Endothelial cell of umbilical vein (primary cell): ENCODE measurements around the gene GGPS1. TPM values are rescaled to one million over a fixed set of nuclear protein-coding genes. Genes with fewer than 3 reads are reported as not detected.

Experiments
- BruUV-seq: library from RNA; stranded (reverse); fragments of 400-500 nt; replicated peaks from 2 replicates; lab custom pipeline; 2021; lab: Mats Ljungman, UMichigan
- CTCF ChIA-PET: fragments of 300-600, 350-600 bp; sonication (Branson Sonifier 250); formaldehyde crosslinking; loops from one replicate; lab custom pipeline; 2021; ENCODE audit warnings: antibody characterized with exemption, inconsistent platforms; lab: Charles Lee
- POLR2A ChIA-PET: fragments of 300-600, 350-600 bp; sonication (Branson Sonifier 250); formaldehyde crosslinking; loops from one replicate; lab custom pipeline; 2021; ENCODE audit warnings: antibody characterized with exemption, inconsistent platforms; lab: Charles Lee
- DNase-seq: peaks from one replicate; pipeline ENCODE4 v3.0.0-alpha.2; 2011; ENCODE audit warnings: low read depth, low spot score
- FAIRE-seq: peaks from 2 replicates; lab custom pipeline; 2011; peaks lifted over from hg19 to GRCh38; lab: Jason Lieb, UNC
- H2AFZ ChIP-seq: 2 replicates; pipeline ENCODE4 v1.6.0; 2012; ENCODE audit warnings: low read depth, low read length, control low read depth, inconsistent platforms
- H3K27ac ChIP-seq: 2 replicates; pipeline ENCODE4 v1.5.1; 2011; ENCODE audit warnings: low read depth, mild to moderate bottlenecking, control low read depth, low read length, moderate library complexity; ENCODE audit not compliant: insufficient read depth
- H3K27me3 ChIP-seq, 2 experiments: 2 replicates each; pipeline versions ENCODE4 v1.6.0 to v1.6.1; 2011; ENCODE audit warnings: low read length in 2 of 2, mixed read lengths in 1 of 2; ENCODE audit not compliant: control insufficient read depth in 2 of 2, insufficient read depth in 2 of 2
- H3K36me3 ChIP-seq, 2 experiments: 2 replicates in 1 of 2; 3 replicates in 1 of 2; pipeline ENCODE4 v1.5.1; 2011; ENCODE audit warnings: low read length in 2 of 2, mild to moderate bottlenecking in 1 of 2, moderate library complexity in 1 of 2; ENCODE audit not compliant: control insufficient read depth in 2 of 2, insufficient read depth in 2 of 2; ENCODE audit errors: extremely low read depth in 1 of 2
- H3K4me1 ChIP-seq: 3 replicates; pipeline ENCODE4 v1.5.1; 2011; ENCODE audit warnings: mild to moderate bottlenecking, low read length; ENCODE audit not compliant: control insufficient read depth, insufficient read depth; ENCODE audit errors: extremely low read depth
- H3K4me2 ChIP-seq: 2 replicates; pipeline ENCODE4 v1.6.1; 2011; ENCODE audit warnings: low read length, control low read depth, mixed read lengths; ENCODE audit not compliant: insufficient read depth
- H3K4me3 ChIP-seq, 3 experiments: fragments of 200-600 bp in 1 of 3; sonication (generic), shearing (Covaris generic) in 1 of 3; replicated peaks in 1 of 3; 2 replicates each; pipeline ENCODE4 v1.5.1; 2011 to 2016; ENCODE audit warnings: control low read depth in 3 of 3, low read length in 3 of 3, mild to moderate bottlenecking in 2 of 3, inconsistent platforms in 1 of 3, low read depth in 1 of 3, moderate library complexity in 1 of 3; ENCODE audit not compliant: insufficient read depth in 1 of 3
- H3K79me2 ChIP-seq: 2 replicates; pipeline ENCODE4 v1.6.0; 2012; ENCODE audit warnings: low read length, inconsistent platforms; ENCODE audit not compliant: control insufficient read depth, insufficient read depth
- H3K9ac ChIP-seq: replicated peaks from 2 replicates; pipeline ENCODE3; 2011; ENCODE audit warnings: low read length, control low read depth; ENCODE audit not compliant: insufficient read depth; ENCODE audit errors: extremely low read depth
- H3K9me1 ChIP-seq: replicated peaks from 3 replicates; pipeline ENCODE4 v1.6.0; 2011; ENCODE audit warnings: mild to moderate bottlenecking, low read length; ENCODE audit not compliant: control insufficient read depth, insufficient read depth; ENCODE audit errors: extremely low read depth
- H3K9me3 ChIP-seq: replicated peaks from 2 replicates; pipeline ENCODE4 v1.5.1; 2012; ENCODE audit warnings: low read length, inconsistent platforms; ENCODE audit not compliant: control insufficient read depth, insufficient read depth
- H4K20me1 ChIP-seq: replicated peaks from 2 replicates; pipeline ENCODE3; 2011; ENCODE audit warnings: mild to moderate bottlenecking, low read length; ENCODE audit not compliant: control insufficient read depth, insufficient read depth; ENCODE audit errors: extremely low read depth
- CTCF ChIP-seq, 2 donors: IDR thresholded peaks; 1 replicate in 1 of 2; 2 replicates in 1 of 2; pipeline ENCODE4 v1.5.1; 2011; ENCODE audit warnings: low read length in 2 of 2, mild to moderate bottlenecking in 2 of 2, moderate library complexity in 2 of 2, control low read depth in 1 of 2, inconsistent platforms in 1 of 2, low read depth in 1 of 2; ENCODE audit not compliant: insufficient read depth in 1 of 2; ENCODE audit errors: extremely low read depth in 1 of 2
- EZH2 ChIP-seq: IDR thresholded peaks from 2 replicates; pipeline ENCODE4 v1.6.1; 2012; ENCODE audit warnings: borderline replicate concordance, low read depth, mild to moderate bottlenecking, moderate library complexity, low read length, inconsistent platforms; ENCODE audit not compliant: severe bottlenecking
- GATA2 ChIP-seq: IDR thresholded peaks from 2 replicates; pipeline ENCODE4 v1.7.0; 2011; ENCODE audit warnings: low read depth, mild to moderate bottlenecking, moderate library complexity, mixed read lengths, low read length; ENCODE audit not compliant: insufficient read length, insufficient read depth
- JUN ChIP-seq: IDR thresholded peaks from 2 replicates; pipeline ENCODE4 v1.6.1; 2011; ENCODE audit warnings: borderline replicate concordance, low read depth; ENCODE audit not compliant: insufficient read length, insufficient read depth
- MYC ChIP-seq: IDR thresholded peaks from one replicate; pipeline ENCODE4 v1.6.1; 2011; ENCODE audit warnings: mild to moderate bottlenecking, low read depth, low read length
- POLR2A ChIP-seq: IDR thresholded peaks from 2 replicates; pipeline ENCODE4 v1.6.1; 2012; ENCODE audit warnings: low read depth, mild to moderate bottlenecking, control low read depth, low read length
- POLR2AphosphoS5 ChIP-seq: IDR thresholded peaks from 2 replicates; pipeline ENCODE4 v1.6.1; 2012; ENCODE audit warnings: low read depth, mild to moderate bottlenecking, control low read depth, low read length, moderate library complexity; ENCODE audit not compliant: insufficient read depth
- dilution Hi-C: fragments of 300-500 bp; cut with MboI; formaldehyde crosslinking; loops from one replicate; pipeline ENCODE4 v1.15.0; 2019; ENCODE audit warnings: low sequenced_read_pairs; ENCODE audit not compliant: extremely low pct_ligation_motif_present
- intact Hi-C: fragments of 100-400 bp; cut with micrococcal nuclease; formaldehyde crosslinking; loops from one replicate; pipeline ENCODE4 v1.10.0; 2022
- polyA plus RNA-seq, 4 experiments: library from polyadenylated mRNA; depleted of rRNA in 3 of 4; stranded (reverse) in 3 of 4; unstranded in 1 of 4; fragments of >200 nt; gene quantifications; 2 replicates each; pipeline versions ENCODE4 v1.2.1 to v1.2.3, GENCODE V29; 2011 to 2012; ENCODE audit warnings: missing spikeins in 1 of 4
- small RNA-seq: library from RNA; depleted of rRNA; stranded (forward); fragments of <200 nt; gene quantifications from one replicate; pipeline ENCODE3, GENCODE V24; 2012; ENCODE audit warnings: low replicate concordance, low read depth; ENCODE audit not compliant: insufficient read depth, insufficient read length
- total RNA-seq: library from RNA; stranded (reverse); gene quantifications from 2 replicates; pipeline ENCODE4 v1.2.3, GENCODE V29; 2021
- TF ChIP-seq, protein P1 (sequence below): IDR thresholded peaks from 2 replicates; pipeline ENCODE4 v1.6.1; 2011; ENCODE audit not compliant: insufficient read depth, insufficient read length

Gene GGPS1
- total and polyA plus RNA-seq, 2 donors (not counting 3 experiments of a cell fraction or from before 2014, with no cell fraction given), result 10.7 to 29.5 TPM

GRCh38 chr1:235391874-235392273 lies 63.5 kb downstream of the GGPS1 start:
- H2AFZ ChIP-seq, result no peak overlapping the region
- H3K4me3 ChIP-seq, result no peak overlapping the region
- H4K20me1 ChIP-seq, result no peaks in the 10 kb centered on the region
- no peaks in the 10 kb centered on the region for H3K36me3 ChIP-seq
- FAIRE-seq (no peak), DNase-seq (no peak)
- no TSS peak for BruUV-seq
- dilution Hi-C loops (no loop called here), intact Hi-C loops (no loop called here)
- H3K27me3 ChIP-seq, result no peaks in the 10 kb centered on the region
- CTCF ChIA-PET, result no interaction called here
- TF ChIP-seq POLR2AphosphoS5, result no peak
- no peak for TF ChIP-seq EZH2
- no peak for TF ChIP-seq GATA2
- TF ChIP-seq JUN, result no peak
- TF ChIP-seq, protein P1, sequence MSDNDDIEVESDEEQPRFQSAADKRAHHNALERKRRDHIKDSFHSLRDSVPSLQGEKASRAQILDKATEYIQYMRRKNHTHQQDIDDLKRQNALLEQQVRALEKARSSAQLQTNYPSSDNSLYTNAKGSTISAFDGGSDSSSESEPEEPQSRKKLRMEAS, result no peak
- TF ChIP-seq CTCF (IDR thresholded peaks at IDR 0.05; ENCODE audit: extremely low read depth in 1 of 2, insufficient read depth in 1 of 2, low read depth in 1 of 2, low read length in 2 of 2), result no peak
- no peak for TF ChIP-seq MYC
- TF ChIP-seq POLR2A, result no peak
- H3K79me2 ChIP-seq, result peaks cover 29% of the 10 kb centered on the region
- no peaks in the 10 kb centered on the region for H3K4me1 ChIP-seq
- no peak overlapping the region for H3K4me2 ChIP-seq
- no peak overlapping the region for H3K27ac ChIP-seq
- no peaks in the 10 kb centered on the region for H3K9me3 ChIP-seq
- POLR2A ChIA-PET, result no interaction called here
- H3K9ac ChIP-seq, result no peak overlapping the region
- no peaks in the 10 kb centered on the region for H3K9me1 ChIP-seq

Small RNA genes within 50 kb of the gene (small RNA-seq; reads per million reads assigned to genes)
- gene AL391994.1, result not detected

Other genes starting within 250 kb of the GGPS1 start
- gene TOMM20, start 199.7 kb upstream of the GGPS1 start, total RNA-seq, result 98.4 and 108 TPM in 2 replicates
- 31.8 and 42.5 TPM in 2 replicates for gene TOMM20, start 199.7 kb upstream of the GGPS1 start, polyA plus RNA-seq
- gene RBM34, start 167.3 kb upstream of the GGPS1 start, total RNA-seq, result 78.4 and 80.7 TPM in 2 replicates
- gene RBM34, start 167.3 kb upstream of the GGPS1 start, polyA plus RNA-seq, result 16.1 and 17.7 TPM in 2 replicates
- 33.5 and 40.7 TPM in 2 replicates for gene ARID4B, start 391 bp upstream of the GGPS1 start, total RNA-seq
- 4.0 and 6.7 TPM in 2 replicates for gene ARID4B, start 391 bp upstream of the GGPS1 start, polyA plus RNA-seq
- 28.6 and 32.6 TPM in 2 replicates for gene TBCE, start 38.9 kb downstream of the GGPS1 start, total RNA-seq
- 10.0 and 13.7 TPM in 2 replicates for gene TBCE, start 38.9 kb downstream of the GGPS1 start, polyA plus RNA-seq
- gene B3GALNT2, start 175.9 kb downstream of the GGPS1 start, total RNA-seq, result 30.0 and 32.2 TPM in 2 replicates
- gene B3GALNT2, start 175.9 kb downstream of the GGPS1 start, polyA plus RNA-seq, result 8.7 and 12.0 TPM in 2 replicates